ENCODE data around the gene SFXN1.

Gene SFXN1

DNA sequence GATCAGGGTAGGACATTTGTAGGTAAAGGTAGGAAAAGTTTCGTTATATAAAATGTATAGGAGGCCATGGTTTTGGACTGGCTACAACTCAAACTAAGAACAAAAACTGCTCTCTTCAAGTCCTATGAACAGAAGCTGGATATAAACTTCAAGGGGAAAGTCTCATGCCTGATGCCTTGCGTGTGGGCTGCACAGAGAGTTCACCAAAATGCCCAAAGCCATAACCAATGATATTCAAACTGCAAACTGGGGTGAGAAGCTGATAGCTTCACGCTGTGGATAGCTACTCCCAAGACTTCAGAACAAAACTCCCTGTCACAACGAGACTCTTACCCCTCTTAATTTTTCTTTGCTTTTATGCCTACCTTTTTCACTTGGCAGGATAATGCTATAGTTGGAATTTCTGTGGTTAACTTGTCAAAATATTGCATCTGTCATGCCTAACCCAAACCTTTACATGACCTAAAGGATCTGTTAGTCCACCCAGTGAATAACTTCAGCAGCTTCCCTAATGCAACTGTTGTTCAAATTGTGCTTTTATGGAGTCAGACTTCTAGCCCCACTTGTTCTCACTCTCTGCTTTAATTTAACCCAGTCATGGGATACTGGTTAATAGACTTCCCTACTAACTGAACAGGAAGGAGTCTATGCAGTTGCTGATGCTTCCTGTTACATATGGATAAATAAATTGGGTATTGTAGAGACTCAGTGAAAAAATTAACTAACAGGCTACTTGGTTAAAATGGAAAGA is 71.9 kb downstream of the SFXN1 start:
- H2AFZ ChIP-seq (ENCODE audit: low read length): no peak overlapping the region
- H3K9ac ChIP-seq (ENCODE audit: low read depth, low read length, poor library complexity, severe bottlenecking): no peak overlapping the region
- H3F3A ChIP-seq (ENCODE audit: low read depth): no peaks in the 10 kb centered on the region
- H3K4me3 ChIP-seq (ENCODE audit: low read length, poor library complexity, severe bottlenecking): no peak overlapping the region
- no peaks in the 10 kb centered on the region for H3K27me3 ChIP-seq (ENCODE audit: insufficient read depth, low read length, poor library complexity, severe bottlenecking)
- H3K36me3 ChIP-seq (ENCODE audit: insufficient read depth, low read length): no peaks in the 10 kb centered on the region
- TF ChIP-seq, protein P1, sequence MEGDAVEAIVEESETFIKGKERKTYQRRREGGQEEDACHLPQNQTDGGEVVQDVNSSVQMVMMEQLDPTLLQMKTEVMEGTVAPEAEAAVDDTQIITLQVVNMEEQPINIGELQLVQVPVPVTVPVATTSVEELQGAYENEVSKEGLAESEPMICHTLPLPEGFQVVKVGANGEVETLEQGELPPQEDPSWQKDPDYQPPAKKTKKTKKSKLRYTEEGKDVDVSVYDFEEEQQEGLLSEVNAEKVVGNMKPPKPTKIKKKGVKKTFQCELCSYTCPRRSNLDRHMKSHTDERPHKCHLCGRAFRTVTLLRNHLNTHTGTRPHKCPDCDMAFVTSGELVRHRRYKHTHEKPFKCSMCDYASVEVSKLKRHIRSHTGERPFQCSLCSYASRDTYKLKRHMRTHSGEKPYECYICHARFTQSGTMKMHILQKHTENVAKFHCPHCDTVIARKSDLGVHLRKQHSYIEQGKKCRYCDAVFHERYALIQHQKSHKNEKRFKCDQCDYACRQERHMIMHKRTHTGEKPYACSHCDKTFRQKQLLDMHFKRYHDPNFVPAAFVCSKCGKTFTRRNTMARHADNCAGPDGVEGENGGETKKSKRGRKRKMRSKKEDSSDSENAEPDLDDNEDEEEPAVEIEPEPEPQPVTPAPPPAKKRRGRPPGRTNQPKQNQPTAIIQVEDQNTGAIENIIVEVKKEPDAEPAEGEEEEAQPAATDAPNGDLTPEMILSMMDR (conservative IDR thresholded peaks at IDR 0.05; ENCODE audit: low read length): no peak
- H3K9me2 ChIP-seq (replicated peaks; ENCODE audit: low read depth, low read length): no peaks in the 10 kb centered on the region
- no peaks in the 10 kb centered on the region for H4K20me1 ChIP-seq (ENCODE audit: insufficient read depth, low read length, poor library complexity, severe bottlenecking)
- H3K4me2 ChIP-seq (ENCODE audit: low read depth, low read length, poor library complexity, severe bottlenecking): no peak overlapping the region
- no peaks in the 10 kb centered on the region for H3K9me3 ChIP-seq (ENCODE audit: insufficient read depth, low read depth, low read length)
- no peaks in the 10 kb centered on the region for H3K4me1 ChIP-seq (ENCODE audit: insufficient read depth, low read length, poor library complexity, severe bottlenecking)
- H3K79me2 ChIP-seq (ENCODE audit: insufficient read depth, low read length): no peaks in the 10 kb centered on the region

DNA sequence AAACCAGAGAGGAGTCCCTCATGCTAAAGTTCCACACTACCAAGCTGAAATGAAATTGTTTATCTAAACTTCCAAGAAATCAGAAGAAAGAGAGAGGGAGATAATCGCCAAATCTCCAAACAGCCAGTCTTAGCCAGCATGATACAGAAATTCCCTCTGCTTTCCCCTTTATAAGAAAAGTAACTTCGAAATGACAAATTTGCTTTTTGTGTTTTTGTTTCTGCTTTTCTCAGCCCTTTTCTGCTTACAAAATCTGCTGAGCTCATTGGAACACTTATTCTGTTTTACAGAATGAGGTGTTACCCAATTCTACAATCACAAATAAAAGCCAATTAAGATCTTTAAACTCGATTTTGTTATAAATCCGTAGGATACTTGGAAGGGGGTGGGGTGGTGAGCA is 72.9 kb downstream of the SFXN1 start:
- Histone ChIP-seq H3F3A (ENCODE audit: low read depth) (no peaks in the 10 kb centered on the region), H3K9ac (ENCODE audit: low read depth, low read length, poor library complexity, severe bottlenecking) (no peak overlapping the region), H3K9me3 (ENCODE audit: insufficient read depth, low read depth, low read length) (no peaks in the 10 kb centered on the region), H3K4me1 (ENCODE audit: insufficient read depth, low read length, poor library complexity, severe bottlenecking) (no peaks in the 10 kb centered on the region), H3K4me3 (ENCODE audit: low read length, poor library complexity, severe bottlenecking) (no peak overlapping the region), H3K9me2 (replicated peaks; ENCODE audit: low read depth, low read length) (no peaks in the 10 kb centered on the region), H2AFZ (ENCODE audit: low read length) (no peak overlapping the region), H3K4me2 (ENCODE audit: low read depth, low read length, poor library complexity, severe bottlenecking) (no peak overlapping the region), H4K20me1 (ENCODE audit: insufficient read depth, low read length, poor library complexity, severe bottlenecking) (no peaks in the 10 kb centered on the region), H3K27me3 (ENCODE audit: insufficient read depth, low read length, poor library complexity, severe bottlenecking) (no peaks in the 10 kb centered on the region), H3K79me2 (ENCODE audit: insufficient read depth, low read length) (no peaks in the 10 kb centered on the region), H3K36me3 (ENCODE audit: insufficient read depth, low read length) (no peaks in the 10 kb centered on the region)
- TF ChIP-seq, protein P1 (conservative IDR thresholded peaks at IDR 0.05; ENCODE audit: low read length): no peak
- no peak for TF ChIP-seq EZH2phosphoT487 (IDR thresholded peaks at IDR 0.05; ENCODE audit: borderline replicate concordance)

DNA sequence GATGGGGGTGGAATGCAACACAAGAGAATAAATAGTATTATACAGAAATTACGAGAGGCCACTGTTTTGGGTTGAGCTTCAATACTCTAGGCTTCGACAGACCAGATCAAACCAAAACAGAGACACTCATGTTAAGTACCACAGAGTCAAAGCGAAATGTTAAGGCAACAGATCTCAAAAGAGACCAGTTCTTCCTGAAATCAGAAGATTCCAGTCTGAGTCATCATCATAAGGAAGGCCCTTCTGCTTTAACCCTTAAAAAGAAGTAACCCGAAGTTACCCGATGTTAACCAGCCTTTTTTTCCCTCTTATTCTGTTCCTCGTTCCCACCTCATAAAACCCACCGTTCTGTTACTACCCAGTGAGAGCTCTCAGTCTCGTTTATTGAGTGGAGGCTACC is 75.9 kb downstream of the SFXN1 start:
- H3K36me3 ChIP-seq (ENCODE audit: insufficient read depth, low read length): no peaks in the 10 kb centered on the region
- H3K4me3 ChIP-seq (ENCODE audit: low read length, poor library complexity, severe bottlenecking): no peak overlapping the region
- no peak overlapping the region for H2AFZ ChIP-seq (ENCODE audit: low read length)
- no peaks in the 10 kb centered on the region for H3K79me2 ChIP-seq (ENCODE audit: insufficient read depth, low read length)
- H3F3A ChIP-seq (ENCODE audit: low read depth): no peaks in the 10 kb centered on the region
- no peak overlapping the region for H3K4me2 ChIP-seq (ENCODE audit: low read depth, low read length, poor library complexity, severe bottlenecking)
- no peaks in the 10 kb centered on the region for H3K9me3 ChIP-seq (ENCODE audit: insufficient read depth, low read depth, low read length)
- no peaks in the 10 kb centered on the region for H4K20me1 ChIP-seq (ENCODE audit: insufficient read depth, low read length, poor library complexity, severe bottlenecking)
- TF ChIP-seq EZH2phosphoT487 (IDR thresholded peaks at IDR 0.05; ENCODE audit: borderline replicate concordance): no peak
- TF ChIP-seq, protein P1 (conservative IDR thresholded peaks at IDR 0.05; ENCODE audit: low read length): no peak
- H3K9ac ChIP-seq (ENCODE audit: low read depth, low read length, poor library complexity, severe bottlenecking): no peak overlapping the region
- no peaks in the 10 kb centered on the region for H3K4me1 ChIP-seq (ENCODE audit: insufficient read depth, low read length, poor library complexity, severe bottlenecking)
- no peaks in the 10 kb centered on the region for H3K27me3 ChIP-seq (ENCODE audit: insufficient read depth, low read length, poor library complexity, severe bottlenecking)
- H3K9me2 ChIP-seq (replicated peaks; ENCODE audit: low read depth, low read length): no peaks in the 10 kb centered on the region

Measured in Loucy (cell line).